Measurements from ENCODE around the gene IGF2.

GRCh38 chr11:2144544-2145248, 5.5 kb upstream of the IGF2 start:
- TF ChIP-seq TAF1 (IDR thresholded peaks at IDR 0.05; ENCODE audit: borderline replicate concordance, insufficient read depth, low read length) = no peak
- no peak for TF ChIP-seq POLR2AphosphoS5 (IDR thresholded peaks at IDR 0.05; ENCODE audit: low read depth, low read length)
